ENCODE measurements around the gene GCNT4. TPM values are rescaled to one million over a fixed set of nuclear protein-coding genes. Genes with fewer than 3 reads are reported as not detected.
A peak's percentile ranks its signal among the peaks of the same experiment; 100 is the strongest.

GCNT4 gene
- total and polyA plus RNA-seq, 4 experiments from 2014 or later: 2.0 to 31.4 (median 16.5) TPM

DNA sequence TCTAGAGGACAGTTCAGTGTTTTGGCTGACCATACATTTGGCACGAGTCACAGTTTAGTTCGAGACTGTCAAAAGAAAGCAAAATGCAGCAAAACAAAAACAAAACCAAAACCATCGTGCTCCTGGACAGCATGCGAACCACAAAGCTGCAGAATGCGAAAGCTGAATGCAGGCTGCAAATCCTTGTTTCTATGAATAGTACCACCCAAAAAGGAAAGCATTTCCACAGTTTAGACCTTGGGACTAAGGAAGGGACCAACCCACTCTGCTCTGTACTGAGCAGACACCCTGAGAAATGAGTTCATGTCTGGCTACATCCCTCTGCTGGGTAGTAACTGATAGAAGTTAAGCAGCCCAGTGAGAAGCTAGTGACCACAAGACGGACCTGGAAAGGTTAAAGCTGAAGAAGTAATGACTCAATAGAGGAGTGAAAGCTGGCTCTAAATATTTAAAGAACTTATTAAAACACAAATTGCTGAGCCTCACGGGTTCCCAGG is 3.9 kb downstream of the GCNT4 start:
- H3K36me3 ChIP-seq (ENCODE audit: insufficient read depth, low read length): peaks cover 10% of the 10 kb centered on the region
- H3K27ac ChIP-seq (ENCODE audit: low read depth, low read length): no peak overlapping the region
- Mint-ChIP-seq H3K4me1 (peaks cover 47 to 74% (median 63%) of the 10 kb centered on the region in 4 donors), H3K36me3 (peaks cover 33 to 37% of the 10 kb centered on the region in 2 donors), H3K27me3 (peaks cover 0 to 3% of the 10 kb centered on the region in 2 donors), H3K27ac (peak overlapping the region in 2 of 7 donors; percentile 69 to 74), H3K9me3 (no peaks in the 10 kb centered on the region), H3K4me3 (peak overlapping the region; percentile 19 to 95 (median 60))
- no peak for DNase-seq
- H3K27me3 ChIP-seq (ENCODE audit: insufficient read depth, low read length): no peaks in the 10 kb centered on the region
- H3K4me3 ChIP-seq (ENCODE audit: low read length in 2 of 2): no peak overlapping the region
- no peaks in the 10 kb centered on the region for H3K9me3 ChIP-seq (ENCODE audit: control insufficient read depth in 1 of 2, low read length in 2 of 2)
- H3K4me1 ChIP-seq (ENCODE audit: insufficient read depth, low read length): peaks cover 68% of the 10 kb centered on the region
- intact Hi-C loops (cut with micrococcal nuclease): loop anchor here (2.0 to 10.0 kb wide), 2 partner anchors 282 to 1144 kb away; partner anchors contain the start of genes GFM2 and NSA2
- ChIA-PET POLR2A (ENCODE audit: partially characterized antibody) (interaction anchor here (0.8 to 2.3 kb wide), 4 partner anchors 12 to 192 kb away, joined by 3 to 11 read pairs (median 4); partner anchors contain the start of gene ANKRD31), CTCF (ENCODE audit: partially characterized antibody) (interaction anchor here (0.6 to 10.0 kb wide), 15 partner anchors 10 to 1208 kb away, joined by 3 to 90 read pairs (median 4); partner anchors contain the start of gene ANKRD31)

DNA sequence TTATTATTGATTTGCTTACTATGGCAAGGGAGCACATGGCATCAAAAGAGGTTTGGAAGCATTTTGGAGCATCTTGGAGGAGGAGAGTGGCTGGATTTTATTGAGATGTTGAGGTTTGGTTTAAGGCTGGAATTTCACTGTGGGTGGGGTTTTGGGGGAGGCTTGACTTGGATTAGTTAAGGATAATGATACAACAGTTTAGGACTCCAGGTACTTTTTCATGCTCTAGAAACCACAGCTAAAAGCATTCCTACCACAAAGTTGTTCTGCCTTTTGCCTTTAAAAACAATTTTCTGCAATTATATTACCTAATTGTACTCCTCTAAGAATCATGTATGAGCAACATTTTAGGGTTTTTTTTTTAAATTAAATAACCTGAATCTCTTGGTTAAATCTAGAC is 5.0 kb downstream of the GCNT4 start:
- peaks cover 10% of the 10 kb centered on the region for H3K36me3 ChIP-seq (ENCODE audit: insufficient read depth, low read length)
- no peak overlapping the region for H3K4me3 ChIP-seq (ENCODE audit: low read length in 2 of 2)
- CTCF ChIA-PET (ENCODE audit: partially characterized antibody): interaction anchor here (1.7 to 10.0 kb wide), 3 partner anchors 9 to 191 kb away, joined by 4 to 90 read pairs (median 4); partner anchors contain the start of gene ANKRD31
- H3K27me3 Mint-ChIP-seq: peaks cover 0 to 3% of the 10 kb centered on the region in 2 donors
- no peak for DNase-seq
- H3K27me3 ChIP-seq (ENCODE audit: insufficient read depth, low read length): no peaks in the 10 kb centered on the region
- H3K4me3 Mint-ChIP-seq: peak overlapping the region in 2 of 8 donors; percentile 52 to 61
- no peaks in the 10 kb centered on the region for H3K9me3 ChIP-seq (ENCODE audit: control insufficient read depth in 1 of 2, low read length in 2 of 2)
- no peaks in the 10 kb centered on the region for H3K9me3 Mint-ChIP-seq
- no peak overlapping the region for H3K27ac ChIP-seq (ENCODE audit: low read depth, low read length)
- H3K4me1 Mint-ChIP-seq: peaks cover 47 to 75% (median 65%) of the 10 kb centered on the region in 4 donors
- peaks cover 68% of the 10 kb centered on the region for H3K4me1 ChIP-seq (ENCODE audit: insufficient read depth, low read length)
- H3K27ac Mint-ChIP-seq: no peak overlapping the region
- intact Hi-C loops (cut with micrococcal nuclease): loop anchor here (10.0 kb wide), 1 partner anchor 1143 kb away; no protein-coding TSS in a partner anchor
- POLR2A ChIA-PET (ENCODE audit: partially characterized antibody): interaction anchor here (2.3 kb wide), 1 partner anchor 190 kb away, joined by 11 read pairs; the partner anchor contains the start of gene ANKRD31
- peaks cover 40 to 46% of the 10 kb centered on the region in 2 donors for H3K36me3 Mint-ChIP-seq

DNA sequence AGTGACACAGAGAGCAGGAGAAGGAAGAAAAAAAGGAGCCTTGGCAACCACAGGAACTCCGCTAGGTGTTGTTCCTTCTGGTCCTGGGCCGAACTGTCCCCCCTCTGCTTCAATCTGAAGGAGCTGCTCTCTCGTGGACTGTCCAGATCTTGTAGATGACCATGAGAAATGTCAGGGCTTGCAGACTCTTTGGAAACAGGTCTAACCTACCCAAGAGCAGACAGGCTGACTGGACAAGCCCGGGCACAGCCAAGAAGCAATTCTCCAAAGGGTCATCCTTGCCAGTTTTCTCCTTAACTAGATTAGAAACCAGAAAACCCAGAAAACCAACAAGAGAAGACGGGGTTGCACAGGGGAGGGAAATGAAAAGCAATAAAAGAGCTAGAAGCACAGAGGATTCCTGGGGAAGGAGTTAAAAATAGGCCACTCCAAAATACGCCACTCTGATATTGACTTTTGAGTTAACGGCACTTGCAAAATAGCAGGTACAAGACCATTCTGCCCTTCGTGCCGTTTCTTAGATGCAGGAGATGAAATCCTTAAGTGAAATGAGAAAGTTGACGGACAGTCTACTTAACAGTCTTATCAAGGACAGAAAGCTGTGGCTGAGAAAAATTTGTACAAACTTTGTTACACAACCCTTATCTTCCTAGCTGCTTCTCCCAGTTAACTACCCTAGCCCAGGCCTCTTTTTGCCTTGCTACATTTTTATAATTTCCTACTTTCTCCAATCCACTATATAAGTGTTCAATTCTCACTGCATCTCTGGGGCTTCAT is 5.8 kb downstream of the GCNT4 start:
- CTCF ChIA-PET (ENCODE audit: partially characterized antibody): interaction anchor here (1.0 to 10.0 kb wide), 3 partner anchors 10 to 191 kb away, joined by 3 to 90 read pairs (median 4); partner anchors contain the start of gene ANKRD31
- peaks cover 46 to 49% of the 10 kb centered on the region in 2 donors for H3K36me3 Mint-ChIP-seq
- POLR2A ChIA-PET (ENCODE audit: partially characterized antibody): interaction anchor here (0.9 to 1.0 kb wide), 2 partner anchors 10 to 11 kb away, joined by 3 read pairs; no protein-coding TSS in a partner anchor

DNA sequence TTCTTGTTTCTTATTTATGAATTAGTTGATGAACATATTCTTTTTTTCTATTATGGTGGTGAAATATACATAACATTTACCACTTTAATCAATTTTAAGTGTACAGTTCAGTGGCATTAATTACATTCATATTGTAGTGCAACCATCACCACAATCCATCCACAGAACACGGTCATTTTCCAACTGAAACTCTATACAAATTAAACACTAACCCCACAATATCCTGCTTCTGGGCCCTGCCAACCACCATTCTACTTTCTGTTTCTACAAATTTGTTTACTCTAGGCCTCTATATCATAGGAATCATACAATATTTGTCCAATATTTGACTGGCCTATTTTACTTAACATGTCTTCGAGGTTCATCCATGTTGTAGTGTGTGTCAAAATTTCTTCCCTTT is 7.3 kb downstream of the GCNT4 start:
- H3K36me3 ChIP-seq (ENCODE audit: insufficient read depth, low read length): peaks cover 10% of the 10 kb centered on the region
- H3K4me3 Mint-ChIP-seq: peak overlapping the region in 1 of 8 donors; percentile 43
- CTCF ChIA-PET (ENCODE audit: partially characterized antibody): interaction anchor here (1.1 to 10.0 kb wide), 2 partner anchors 10 to 193 kb away, joined by 3 to 90 read pairs; partner anchors contain the start of gene ANKRD31
- no peak overlapping the region for H3K4me3 ChIP-seq (ENCODE audit: low read length in 2 of 2)
- DNase-seq: no peak
- peaks cover 47 to 54% of the 10 kb centered on the region in 2 donors for H3K36me3 Mint-ChIP-seq
- H3K9me3 ChIP-seq (ENCODE audit: control insufficient read depth in 1 of 2, low read length in 2 of 2): no peaks in the 10 kb centered on the region
- no peak overlapping the region for H3K27ac ChIP-seq (ENCODE audit: low read depth, low read length)
- POLR2A ChIA-PET (ENCODE audit: partially characterized antibody): interaction anchor here (0.6 to 1.0 kb wide), 2 partner anchors 10 to 279 kb away, joined by 3 read pairs; no protein-coding TSS in a partner anchor
- H3K27me3 ChIP-seq (ENCODE audit: insufficient read depth, low read length): no peaks in the 10 kb centered on the region
- H3K4me1 Mint-ChIP-seq: peaks cover 28 to 63% (median 49%) of the 10 kb centered on the region in 4 donors
- intact Hi-C loops (cut with micrococcal nuclease): loop anchor here (10.0 kb wide), 1 partner anchor 1140 kb away; no protein-coding TSS in a partner anchor
- H3K9me3 Mint-ChIP-seq: no peaks in the 10 kb centered on the region
- H3K4me1 ChIP-seq (ENCODE audit: insufficient read depth, low read length): peaks cover 52% of the 10 kb centered on the region
- no peak overlapping the region for H3K27ac Mint-ChIP-seq
- no peaks in the 10 kb centered on the region for H3K27me3 Mint-ChIP-seq

More for the DNA sequence above, 5.8 kb downstream of the GCNT4 start:
- Histone ChIP-seq H3K27ac (ENCODE audit: low read depth, low read length) (no peak overlapping the region), H3K36me3 (ENCODE audit: insufficient read depth, low read length) (peaks cover 10% of the 10 kb centered on the region), H3K9me3 (ENCODE audit: control insufficient read depth in 1 of 2, low read length in 2 of 2) (no peaks in the 10 kb centered on the region), H3K27me3 (ENCODE audit: insufficient read depth, low read length) (no peaks in the 10 kb centered on the region), H3K4me3 (ENCODE audit: low read length in 2 of 2) (no peak overlapping the region), H3K4me1 (ENCODE audit: insufficient read depth, low read length) (peaks cover 67% of the 10 kb centered on the region)
- no peak for DNase-seq
- no peak overlapping the region for H3K4me3 Mint-ChIP-seq
- intact Hi-C loops (cut with micrococcal nuclease): loop anchor here (10.0 kb wide), 1 partner anchor 1142 kb away; no protein-coding TSS in a partner anchor
- peaks cover 42 to 71% (median 59%) of the 10 kb centered on the region in 4 donors for H3K4me1 Mint-ChIP-seq
- no peaks in the 10 kb centered on the region for H3K9me3 Mint-ChIP-seq
- peak overlapping the region in 2 of 7 donors; percentile 77 to 85 for H3K27ac Mint-ChIP-seq
- no peaks in the 10 kb centered on the region for H3K27me3 Mint-ChIP-seq

DNA sequence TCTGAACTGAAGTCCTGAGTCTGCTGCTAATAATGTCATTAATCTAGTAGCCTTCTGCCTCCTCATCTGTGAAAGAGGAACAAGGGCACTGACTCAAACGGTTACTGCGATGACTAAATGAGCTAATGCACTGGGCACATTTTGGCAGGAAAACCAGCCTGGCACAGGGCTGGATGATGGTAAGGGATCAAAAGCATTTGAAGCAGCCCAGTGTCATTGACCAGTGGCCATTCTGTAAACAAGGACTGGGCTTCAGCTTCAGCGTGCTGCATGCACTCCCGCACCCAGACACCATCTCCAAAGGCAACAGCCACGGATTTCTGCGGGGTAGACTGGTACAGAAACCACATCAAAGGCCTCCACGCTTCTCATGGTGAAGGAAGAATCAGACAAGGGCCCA is 8.0 kb downstream of the GCNT4 start:
- Histone ChIP-seq H3K4me3 (ENCODE audit: low read length in 2 of 2) (no peak overlapping the region), H3K9me3 (ENCODE audit: control insufficient read depth in 1 of 2, low read length in 2 of 2) (no peaks in the 10 kb centered on the region), H3K27ac (ENCODE audit: low read depth, low read length) (no peak overlapping the region), H3K27me3 (ENCODE audit: insufficient read depth, low read length) (no peaks in the 10 kb centered on the region), H3K4me1 (ENCODE audit: insufficient read depth, low read length) (peaks cover 45% of the 10 kb centered on the region), H3K36me3 (ENCODE audit: insufficient read depth, low read length) (peaks cover 10% of the 10 kb centered on the region)
- Mint-ChIP-seq H3K4me1 (peaks cover 26 to 57% (median 48%) of the 10 kb centered on the region in 4 donors), H3K4me3 (no peak overlapping the region), H3K27ac (peak overlapping the region in 1 of 7 donors; percentile 17), H3K36me3 (peaks cover 47 to 58% of the 10 kb centered on the region in 2 donors), H3K9me3 (no peaks in the 10 kb centered on the region), H3K27me3 (no peaks in the 10 kb centered on the region)
- ChIA-PET CTCF (ENCODE audit: partially characterized antibody) (interaction anchor here (1.0 to 1.1 kb wide), 2 partner anchors 9 to 192 kb away, joined by 3 read pairs; partner anchors contain the start of gene ANKRD31), POLR2A (ENCODE audit: partially characterized antibody) (interaction anchor here (1.3 kb wide), 1 partner anchor 193 kb away, joined by 4 read pairs; the partner anchor contains the start of gene ANKRD31)
- no peak for DNase-seq
- intact Hi-C loops (cut with micrococcal nuclease): loop anchor here (10.0 kb wide), 1 partner anchor 1140 kb away; no protein-coding TSS in a partner anchor

DNA sequence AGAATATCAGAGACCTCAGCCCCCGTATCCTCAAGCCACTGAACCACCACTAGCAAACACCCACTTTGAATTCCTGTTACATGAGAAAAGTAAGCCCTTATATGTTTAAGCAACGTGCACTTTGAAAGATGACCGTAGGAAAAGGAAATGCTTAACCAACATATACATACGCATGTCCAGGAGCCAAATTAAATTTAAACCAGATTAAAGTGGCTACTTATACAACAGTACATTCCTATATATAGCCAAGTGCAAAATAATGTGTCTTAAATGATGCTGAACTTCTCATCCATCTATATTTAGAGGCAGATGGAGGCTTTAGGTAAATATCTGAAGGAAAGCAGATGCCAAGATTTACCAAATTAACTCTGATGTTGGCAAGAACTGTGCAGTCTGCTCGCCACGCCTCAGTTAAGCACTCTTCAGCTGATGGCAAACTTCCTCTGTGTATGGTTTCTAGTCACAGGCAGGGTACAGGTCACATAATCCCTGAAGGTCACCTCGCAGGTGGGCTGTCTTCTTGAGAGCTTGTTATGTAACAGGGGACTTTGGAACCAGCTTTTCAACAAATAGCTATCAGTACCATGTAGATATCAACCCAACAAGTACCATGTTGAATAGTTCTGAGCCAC is 8.6 kb downstream of the GCNT4 start:
- intact Hi-C loops (cut with micrococcal nuclease): loop anchor here (10.0 kb wide), 1 partner anchor 1139 kb away; no protein-coding TSS in a partner anchor
- no peak overlapping the region for H3K27ac ChIP-seq (ENCODE audit: low read depth, low read length)
- H3K9me3 ChIP-seq (ENCODE audit: control insufficient read depth in 1 of 2, low read length in 2 of 2): no peaks in the 10 kb centered on the region
- H3K36me3 Mint-ChIP-seq: peaks cover 44 to 58% of the 10 kb centered on the region in 2 donors
- no peaks in the 10 kb centered on the region for H3K27me3 ChIP-seq (ENCODE audit: insufficient read depth, low read length)
- peaks cover 10% of the 10 kb centered on the region for H3K36me3 ChIP-seq (ENCODE audit: insufficient read depth, low read length)
- H3K9me3 Mint-ChIP-seq: no peaks in the 10 kb centered on the region
- H3K27me3 Mint-ChIP-seq: no peaks in the 10 kb centered on the region
- H3K4me3 Mint-ChIP-seq: peak overlapping the region in 1 of 8 donors; percentile 7
- H3K4me3 ChIP-seq (ENCODE audit: low read length in 2 of 2): no peak overlapping the region
- H3K4me1 Mint-ChIP-seq: peaks cover 23 to 53% (median 44%) of the 10 kb centered on the region in 4 donors
- POLR2A ChIA-PET (ENCODE audit: partially characterized antibody): interaction anchor here (1.3 kb wide), 1 partner anchor 193 kb away, joined by 4 read pairs; the partner anchor contains the start of gene ANKRD31
- CTCF ChIA-PET (ENCODE audit: partially characterized antibody): interaction anchor here (0.6 to 1.0 kb wide), 2 partner anchors 186 to 193 kb away, joined by 3 read pairs; partner anchors contain the start of gene ANKRD31
- peaks cover 39% of the 10 kb centered on the region for H3K4me1 ChIP-seq (ENCODE audit: insufficient read depth, low read length)
- H3K27ac Mint-ChIP-seq: peak overlapping the region in 1 of 7 donors; percentile 17
- DNase-seq: no peak
